ENCODE measurements around the gene C1R.

C1R gene

DNA sequence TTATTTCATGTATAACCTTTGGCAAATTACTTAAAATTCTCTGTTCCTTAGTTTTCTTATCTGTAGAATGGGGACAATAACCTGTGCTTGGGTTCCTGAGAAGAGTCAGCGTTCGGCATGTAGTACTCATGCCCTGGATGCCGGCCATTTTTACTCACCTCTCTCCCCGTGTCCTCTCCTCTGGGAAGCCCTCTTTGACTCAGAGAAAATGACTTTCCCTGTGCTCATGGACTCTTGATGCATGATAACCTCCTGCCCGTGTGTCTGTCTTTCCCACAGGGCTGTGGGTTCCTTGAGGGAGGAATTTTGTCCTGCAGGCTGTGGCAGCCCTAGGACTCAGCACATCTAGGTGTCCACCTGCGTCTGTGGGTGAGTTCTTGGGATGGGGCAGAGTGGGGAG is 22.6 kb upstream of the C1R start:
- Histone ChIP-seq H3K27me3 (replicated peaks; ENCODE audit: insufficient read depth, low read length) (no peaks in the 10 kb centered on the region), H3K9me2 (replicated peaks; ENCODE audit: insufficient read depth, low read length) (no peaks in the 10 kb centered on the region), H3K4me1 (ENCODE audit: low read length) (0 out of 2 replicates have a peak, but pooled peaks cover 9% of the 10 kb centered on the region), H3K36me3 (replicated peaks; ENCODE audit: insufficient read depth, low read length) (no peaks in the 10 kb centered on the region), H3K9ac (ENCODE audit: low read length) (no peak overlapping the region), H3K27ac (ENCODE audit: low read length) (no peak overlapping the region), H3K4me2 (ENCODE audit: low read depth, low read length) (no peak overlapping the region), H2AFZ (ENCODE audit: low read length) (no peak overlapping the region), H4K20me1 (ENCODE audit: insufficient read depth, low read length) (no peaks in the 10 kb centered on the region), H3K4me3 (ENCODE audit: low read length) (no peak overlapping the region), H3K9me3 (replicated peaks; ENCODE audit: insufficient read depth, low read length) (no peaks in the 10 kb centered on the region), H3K79me2 (ENCODE audit: low read length) (no peaks in the 10 kb centered on the region), H3F3A (ENCODE audit: insufficient read depth, low read length) (no peaks in the 10 kb centered on the region)
- TF ChIP-seq EZH2phosphoT487 (IDR thresholded peaks at IDR 0.05; ENCODE audit: low read length) (no peak), CTCF (IDR thresholded peaks at IDR 0.05; ENCODE audit: low read length) (no peak), EZH2 (optimal IDR thresholded peaks at IDR 0.05; ENCODE audit: low read depth, low read length) (no peak)
- no peak for DNase-seq

- no peaks in the 10 kb centered on the region for H3K36me3 ChIP-seq (replicated peaks; ENCODE audit: insufficient read depth, low read length)
- no peaks in the 10 kb centered on the region for H3K27me3 ChIP-seq (replicated peaks; ENCODE audit: insufficient read depth, low read length)
- H3K79me2 ChIP-seq (ENCODE audit: low read length): peaks cover 7% of the 10 kb centered on the region; the same call in 1 of the 2 replicates
- H4K20me1 ChIP-seq (ENCODE audit: insufficient read depth, low read length): no peaks in the 10 kb centered on the region
- no peak overlapping the region for H3K4me3 ChIP-seq (ENCODE audit: low read length)
- no peak overlapping the region for H3K27ac ChIP-seq (ENCODE audit: low read length)
- no peak overlapping the region for H2AFZ ChIP-seq (ENCODE audit: low read length)
- H3K4me1 ChIP-seq (ENCODE audit: low read length): 0 out of 2 replicates have a peak, but pooled peaks cover 13% of the 10 kb centered on the region
- no peak overlapping the region for H3K9ac ChIP-seq (ENCODE audit: low read length)
- TF ChIP-seq CTCF (IDR thresholded peaks at IDR 0.05; ENCODE audit: low read length) (no peak), EZH2phosphoT487 (IDR thresholded peaks at IDR 0.05; ENCODE audit: low read length) (no peak), EZH2 (optimal IDR thresholded peaks at IDR 0.05; ENCODE audit: low read depth, low read length) (no peak)
- H3K9me3 ChIP-seq (replicated peaks; ENCODE audit: insufficient read depth, low read length): no peaks in the 10 kb centered on the region
- H3F3A ChIP-seq (ENCODE audit: insufficient read depth, low read length): no peaks in the 10 kb centered on the region
- no peaks in the 10 kb centered on the region for H3K9me2 ChIP-seq (replicated peaks; ENCODE audit: insufficient read depth, low read length)
- H3K4me2 ChIP-seq (ENCODE audit: low read depth, low read length): no peak overlapping the region
- no peak for DNase-seq
Observed at GRCh38 chr12:7114008-7114407, 21.8 kb upstream of the C1R start.

- Histone ChIP-seq H3K79me2 (ENCODE audit: low read length) (peaks cover 8% of the 10 kb centered on the region; the same call in 1 of the 2 replicates), H3K36me3 (replicated peaks; ENCODE audit: insufficient read depth, low read length) (no peaks in the 10 kb centered on the region), H4K20me1 (ENCODE audit: insufficient read depth, low read length) (no peaks in the 10 kb centered on the region), H3K9ac (ENCODE audit: low read length) (no peak overlapping the region), H3K27me3 (replicated peaks; ENCODE audit: insufficient read depth, low read length) (no peaks in the 10 kb centered on the region), H3K27ac (ENCODE audit: low read length) (no peak overlapping the region), H3K4me3 (ENCODE audit: low read length) (no peak overlapping the region), H3F3A (ENCODE audit: insufficient read depth, low read length) (peaks cover 2% of the 10 kb centered on the region; the same call in 1 of the 2 replicates), H3K9me3 (replicated peaks; ENCODE audit: insufficient read depth, low read length) (no peaks in the 10 kb centered on the region), H3K4me2 (ENCODE audit: low read depth, low read length) (peak overlapping the region; percentile 33; the same call in 1 of the 2 replicates), H2AFZ (ENCODE audit: low read length) (no peak overlapping the region), H3K9me2 (replicated peaks; ENCODE audit: insufficient read depth, low read length) (no peaks in the 10 kb centered on the region), H3K4me1 (ENCODE audit: low read length) (0 out of 2 replicates have a peak, but pooled peaks cover 13% of the 10 kb centered on the region)
- peak; percentile 56 for DNase-seq
- no peak for TF ChIP-seq EZH2 (optimal IDR thresholded peaks at IDR 0.05; ENCODE audit: low read depth, low read length)
- TF ChIP-seq EZH2phosphoT487 (IDR thresholded peaks at IDR 0.05; ENCODE audit: low read length): no peak
- TF ChIP-seq CTCF (IDR thresholded peaks at IDR 0.05; ENCODE audit: low read length): peak; percentile 78
Observed at GRCh38 chr12:7113389-7113871, 21.2 kb upstream of the C1R start.

Data from MM.1S (cell line).